ENCODE results near the gene FNDC3B.
A peak's percentile ranks its signal among the peaks of the same experiment; 100 is the strongest.

The FNDC3B gene

GRCh38 chr3:172262991-172263608 is 223.7 kb downstream of the FNDC3B start:
- no peak overlapping the region for H3K4me3 ChIP-seq (ENCODE audit: low read depth, low read length)
- DNase-seq (ENCODE audit: low read depth), result no peak
- TF ChIP-seq CTCF (IDR thresholded peaks at IDR 0.05; ENCODE audit: insufficient read depth, low read depth, low read length, missing control alignments), result no peak

- no peak for DNase-seq (ENCODE audit: low read depth)
- H3K4me3 ChIP-seq (ENCODE audit: low read depth, low read length), result no peak overlapping the region
These were observed 224.6 kb downstream of the FNDC3B start for GRCh38 chr3:172263781-172264486.

GRCh38 chr3:172266103-172266502 is 226.7 kb downstream of the FNDC3B start:
- no peak for TF ChIP-seq CTCF (IDR thresholded peaks at IDR 0.05; ENCODE audit: insufficient read depth, low read depth, low read length, missing control alignments)
- no peak for DNase-seq (ENCODE audit: low read depth)
- H3K4me3 ChIP-seq (ENCODE audit: low read depth, low read length), result no peak overlapping the region

More at GRCh38 chr3:172263781-172264486, 224.6 kb downstream of the FNDC3B start:
- no peak for TF ChIP-seq CTCF (IDR thresholded peaks at IDR 0.05; ENCODE audit: insufficient read depth, low read depth, low read length, missing control alignments)

GRCh38 chr3:172268425-172268824 is 229.0 kb downstream of the FNDC3B start:
- TF ChIP-seq CTCF (IDR thresholded peaks at IDR 0.05; ENCODE audit: insufficient read depth, low read depth, low read length, missing control alignments), result no peak
- no peak overlapping the region for H3K4me3 ChIP-seq (ENCODE audit: low read depth, low read length)
- no peak for DNase-seq (ENCODE audit: low read depth)

- H3K4me3 ChIP-seq (ENCODE audit: low read depth, low read length), result no peak overlapping the region
- DNase-seq (ENCODE audit: low read depth), result no peak
- no peak for TF ChIP-seq CTCF (IDR thresholded peaks at IDR 0.05; ENCODE audit: insufficient read depth, low read depth, low read length, missing control alignments)
These were observed 229.5 kb downstream of the FNDC3B start for GRCh38 chr3:172268868-172269267.

GRCh38 chr3:172270557-172271166 is 231.3 kb downstream of the FNDC3B start:
- TF ChIP-seq CTCF (IDR thresholded peaks at IDR 0.05; ENCODE audit: insufficient read depth, low read depth, low read length, missing control alignments), result no peak
- DNase-seq (ENCODE audit: low read depth), result peak; percentile 67
- no peak overlapping the region for H3K4me3 ChIP-seq (ENCODE audit: low read depth, low read length)
